GM20000 (cell line): ENCODE results near the gene WDR53.
A peak's percentile ranks its signal among the peaks of the same experiment; 100 is the strongest.
"Not testable (repeated sequence)": the region's sequence is repeated elsewhere in the genome, so short reads cannot be mapped to it uniquely, and the experiment has no call there.

Experiments used
- DNase-seq: peaks from one replicate; pipeline ENCODE4 v3.0.0; 2012; ENCODE audit warnings: low spot score
- CTCF ChIP-seq: IDR thresholded peaks from 2 replicates; pipeline ENCODE4 v1.5.1; 2012; ENCODE audit warnings: mild to moderate bottlenecking, control low read depth; ENCODE audit errors: extremely low read depth, missing control alignments

WDR53 gene

GRCh38 chr3:196604548-196604947 is 36.2 kb upstream of the WDR53 start:
- TF ChIP-seq CTCF, result no peak
- peak; percentile 48 for DNase-seq

- TF ChIP-seq CTCF, result no peak
- DNase-seq, result no peak
Observed at GRCh38 chr3:196603683-196604082, 35.3 kb upstream of the WDR53 start.

- no peak for DNase-seq
- no peak for TF ChIP-seq CTCF
Observed at GRCh38 chr3:196602673-196603072, 34.3 kb upstream of the WDR53 start.

DNA sequence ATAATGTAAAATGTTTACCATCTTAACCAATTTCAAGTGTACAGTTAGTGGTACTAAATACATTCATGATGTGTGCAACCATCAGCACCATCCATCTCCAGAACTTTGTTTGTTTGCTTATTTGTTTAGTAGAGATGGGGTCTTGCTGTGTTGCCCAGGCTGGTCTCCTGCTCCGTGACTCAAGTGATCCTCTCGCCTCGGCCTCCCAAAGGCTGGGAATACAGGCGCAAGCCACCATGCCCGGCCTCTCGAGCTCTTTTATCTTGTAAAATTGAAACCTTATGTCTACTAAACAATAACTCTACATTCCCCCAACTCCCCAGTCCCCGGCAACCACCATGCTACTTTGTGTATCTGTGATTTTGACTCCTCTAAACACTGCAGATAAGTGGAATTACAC is 32.0 kb upstream of the WDR53 start:
- DNase-seq, result no peak
- TF ChIP-seq CTCF, result no peak

DNA sequence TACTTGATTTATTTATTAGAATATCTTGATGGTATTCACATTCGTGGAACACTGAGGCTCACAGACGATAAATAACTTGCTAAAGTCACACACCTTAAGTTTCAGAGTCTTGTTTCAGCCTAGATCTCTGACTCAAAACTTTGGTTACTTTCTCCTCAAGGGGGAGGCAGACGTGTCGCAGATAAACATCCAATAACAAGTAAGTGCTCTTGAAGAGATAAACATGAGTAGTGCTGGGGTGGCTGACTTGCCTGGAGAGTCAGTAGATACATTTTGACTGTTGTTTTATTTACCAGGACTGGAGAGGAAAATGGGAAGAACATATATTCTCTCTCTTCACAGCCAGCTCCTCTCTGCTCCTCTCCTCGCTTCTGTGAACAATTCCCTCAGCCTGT is 31.4 kb upstream of the WDR53 start:
- no peak for DNase-seq
- TF ChIP-seq CTCF, result no peak

DNA sequence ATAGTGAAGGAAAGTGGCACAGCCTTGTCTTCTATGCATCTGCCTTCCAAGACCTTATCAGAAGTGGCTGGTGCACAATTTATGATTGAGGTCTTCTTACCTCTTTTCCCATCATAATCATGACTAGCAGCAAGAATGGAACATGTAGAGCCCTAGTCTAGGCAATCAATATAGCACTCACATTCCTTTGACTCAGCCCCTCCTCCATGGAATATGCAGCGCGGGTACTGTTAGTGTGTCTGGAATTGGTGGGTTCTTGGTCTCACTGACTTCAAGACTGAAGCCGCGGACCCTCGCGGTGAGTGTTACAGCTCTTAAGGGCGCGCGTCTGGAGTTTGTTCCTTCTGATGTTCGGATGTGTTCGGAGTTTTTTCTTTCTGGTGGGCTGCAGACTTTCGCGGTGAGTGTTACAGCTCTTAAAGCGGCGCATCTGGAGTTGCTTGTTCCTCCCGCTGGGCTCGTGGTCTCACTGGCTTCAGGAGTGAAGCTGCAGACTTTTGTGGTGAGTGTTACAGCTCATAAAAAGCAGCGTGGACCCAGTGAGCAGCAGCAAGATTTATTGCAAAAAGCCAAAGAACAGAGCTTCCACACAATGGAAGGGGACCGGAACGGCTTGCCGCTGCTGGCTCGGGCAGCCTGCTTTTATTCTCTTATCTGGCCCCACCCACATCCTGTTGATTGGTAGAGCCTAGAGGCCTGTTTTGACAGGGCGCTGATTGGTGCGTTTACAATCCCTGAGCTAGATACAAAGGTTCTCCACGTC is 29.8 kb upstream of the WDR53 start:
- DNase-seq, result not testable (repeated sequence)

- TF ChIP-seq CTCF, result no peak
- no peak for DNase-seq
Observed at GRCh38 chr3:196596355-196596754, 28.0 kb upstream of the WDR53 start.

DNA sequence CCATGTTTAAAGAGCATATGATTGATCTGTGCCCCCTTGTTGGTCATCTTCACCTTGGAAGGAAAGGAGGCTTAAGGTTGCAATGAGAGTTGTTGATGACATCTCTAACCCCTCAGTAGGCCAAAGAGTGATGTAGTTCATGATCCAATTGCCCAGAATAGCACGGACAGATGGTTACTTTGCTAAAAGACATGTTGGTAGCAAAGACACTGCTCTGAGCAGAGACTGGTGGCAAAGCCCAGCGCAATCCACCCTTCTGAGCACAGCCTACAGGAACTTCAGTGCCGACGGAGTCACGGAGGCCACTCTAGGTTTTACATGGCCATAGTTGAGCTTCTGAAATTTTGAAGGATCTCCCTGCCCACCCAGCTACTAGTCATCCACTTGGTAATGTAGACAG is 21.9 kb upstream of the WDR53 start:
- no peak for DNase-seq
- TF ChIP-seq CTCF, result no peak
